Mesodermal cell (in vitro differentiated cells): ENCODE data around the gene CHRNA9.
"Not testable (repeated sequence)": the region's sequence is repeated elsewhere in the genome, so short reads cannot be mapped to it uniquely, and the experiment has no call there.

Experiments
- H3K27ac ChIP-seq: 2 replicates; pipeline ENCODE4 v1.7.0; 2013; ENCODE audit warnings: mild to moderate bottlenecking, low read depth, low read length, moderate library complexity; ENCODE audit not compliant: severe bottlenecking
- H3K36me3 ChIP-seq: 2 replicates; pipeline ENCODE4 v1.7.1; 2013; ENCODE audit warnings: mild to moderate bottlenecking, low read length, moderate library complexity; ENCODE audit not compliant: control insufficient read depth, insufficient read depth
- H3K4me1 ChIP-seq: one replicate; pipeline ENCODE4 v1.7.1; 2013; ENCODE audit warnings: mild to moderate bottlenecking, low read length; ENCODE audit not compliant: insufficient read depth, control insufficient read depth, poor library complexity, severe bottlenecking
- H3K4me3 ChIP-seq: 2 replicates; pipeline ENCODE4 v1.7.0; 2013; ENCODE audit warnings: low read length, control low read depth, mild to moderate bottlenecking; ENCODE audit not compliant: insufficient read depth, poor library complexity, severe bottlenecking; ENCODE audit errors: extremely low read depth
- H3K9me3 ChIP-seq: 2 replicates; pipeline ENCODE4 v1.7.1; 2013; ENCODE audit warnings: mild to moderate bottlenecking, low read length, moderate library complexity; ENCODE audit not compliant: control insufficient read depth
- WGBS, 2 experiments: methylation state at CpG; one replicate each; pipeline ENCODE4 v1.1.5; 2013; ENCODE audit warnings: missing lambda C conversion rate in 2 of 2; ENCODE audit not compliant: insufficient coverage in 2 of 2; 5-methylcytosine and 5-hydroxymethylcytosine counted together

The CHRNA9 gene

DNA sequence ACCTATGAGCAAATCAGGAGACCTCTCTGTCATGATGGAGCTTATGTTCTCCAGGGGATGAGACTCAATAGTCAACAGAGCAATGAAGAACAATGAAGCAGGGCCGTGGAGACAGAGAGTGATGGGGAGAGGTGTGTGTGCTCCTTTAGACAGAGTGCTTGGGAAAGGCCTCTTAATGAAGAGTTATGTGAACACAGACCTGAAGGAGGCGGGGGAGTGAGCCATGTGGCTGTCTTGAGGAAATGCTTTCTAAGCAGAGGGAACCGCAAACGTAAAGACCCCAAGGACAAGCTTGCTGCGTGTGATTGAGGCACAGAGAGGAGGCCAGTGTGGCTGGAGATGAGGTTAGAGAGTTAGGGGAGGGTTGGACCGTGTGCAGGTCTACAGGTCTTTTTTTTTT lies 53.1 kb downstream of the CHRNA9 start:
- WGBS, 2 experiments, result 52 to 76% methylated on average over 4 to 5 of the region's 6 CpGs
- no peak overlapping the region for H3K4me3 ChIP-seq
- no peaks in the 10 kb centered on the region for H3K36me3 ChIP-seq
- no peaks in the 10 kb centered on the region for H3K9me3 ChIP-seq
- no peak overlapping the region for H3K27ac ChIP-seq
- H3K4me1 ChIP-seq, result no peaks in the 10 kb centered on the region

DNA sequence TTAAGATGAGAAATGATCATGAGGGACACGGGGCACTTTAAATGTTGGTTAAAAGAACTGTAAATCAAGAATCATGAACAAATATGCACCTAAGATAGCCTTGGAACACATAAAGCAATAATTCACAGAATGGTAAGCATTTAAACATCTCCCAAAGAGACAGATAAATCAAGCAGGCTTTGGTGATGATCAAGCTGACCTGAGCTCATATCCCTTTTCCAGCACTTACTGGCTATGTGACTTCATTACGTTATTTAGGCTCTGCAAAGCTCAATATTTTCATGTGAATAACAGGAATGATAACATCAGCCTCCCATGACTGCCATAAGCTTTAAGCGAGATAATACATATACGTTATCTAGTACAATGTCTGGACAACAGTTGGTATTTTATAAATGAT lies 54.9 kb downstream of the CHRNA9 start:
- Histone ChIP-seq H3K4me3 (no peak overlapping the region), H3K4me1 (no peaks in the 10 kb centered on the region), H3K9me3 (no peaks in the 10 kb centered on the region), H3K36me3 (no peaks in the 10 kb centered on the region), H3K27ac (no peak overlapping the region)
- WGBS, 2 experiments, result 73% methylated on average over 1 of the region's 4 CpGs; no CpG with 5 or more reads in 1 of the 2 experiments

DNA sequence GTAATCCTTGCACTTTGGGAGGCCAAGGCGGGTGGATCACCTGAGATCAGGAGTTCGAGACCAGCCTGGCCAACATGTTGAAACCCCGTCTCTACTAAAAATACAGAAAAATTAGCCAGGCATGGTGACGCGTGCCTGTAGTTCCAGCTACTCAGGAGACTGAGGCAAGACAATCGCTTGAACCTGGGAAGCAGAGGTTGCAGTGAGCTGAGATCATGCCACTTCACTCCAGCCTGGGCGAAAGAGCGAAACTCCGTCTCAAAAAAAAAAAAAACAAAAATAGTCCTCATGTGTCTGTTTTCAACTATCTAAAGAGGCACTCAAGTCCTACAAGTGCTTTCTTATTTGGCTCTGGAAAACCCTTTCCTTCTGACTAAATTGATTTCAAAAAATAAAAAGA lies 57.1 kb downstream of the CHRNA9 start:
- WGBS, 2 experiments, result 96 to 100% methylated on average over 7 to 9 of the region's 9 CpGs
- H3K9me3 ChIP-seq, result not testable (repeated sequence)

DNA sequence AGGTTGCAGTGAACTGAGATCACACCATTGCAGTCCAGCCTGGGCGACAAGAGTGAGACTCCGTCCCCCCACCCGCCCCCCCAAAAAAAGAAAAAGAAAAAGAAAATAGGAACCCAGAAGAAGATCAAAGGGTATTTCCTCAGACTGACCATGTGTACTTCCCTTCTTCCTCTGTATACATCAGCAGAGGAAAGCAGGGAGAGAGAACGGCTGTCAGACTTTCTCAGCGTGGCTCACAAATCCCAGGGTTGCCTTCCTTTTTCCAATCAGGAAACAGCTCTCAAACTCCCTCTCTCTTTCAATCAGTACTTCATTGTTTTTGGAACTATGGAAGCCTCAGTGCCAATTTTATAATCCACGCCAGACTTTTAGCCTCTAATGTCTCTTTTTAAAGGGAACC lies 59.1 kb downstream of the CHRNA9 start:
- Histone ChIP-seq H3K36me3 (no peaks in the 10 kb centered on the region), H3K9me3 (no peaks in the 10 kb centered on the region), H3K4me3 (no peak overlapping the region), H3K27ac (no peak overlapping the region), H3K4me1 (no peaks in the 10 kb centered on the region)
- WGBS, 2 experiments, result 83 to 92% methylated on average over 2 to 3 of the region's 6 CpGs

More for the DNA sequence above, 57.1 kb downstream of the CHRNA9 start:
- not testable (repeated sequence) for H3K27ac ChIP-seq, H3K4me3 ChIP-seq, H3K4me1 ChIP-seq, H3K36me3 ChIP-seq

DNA sequence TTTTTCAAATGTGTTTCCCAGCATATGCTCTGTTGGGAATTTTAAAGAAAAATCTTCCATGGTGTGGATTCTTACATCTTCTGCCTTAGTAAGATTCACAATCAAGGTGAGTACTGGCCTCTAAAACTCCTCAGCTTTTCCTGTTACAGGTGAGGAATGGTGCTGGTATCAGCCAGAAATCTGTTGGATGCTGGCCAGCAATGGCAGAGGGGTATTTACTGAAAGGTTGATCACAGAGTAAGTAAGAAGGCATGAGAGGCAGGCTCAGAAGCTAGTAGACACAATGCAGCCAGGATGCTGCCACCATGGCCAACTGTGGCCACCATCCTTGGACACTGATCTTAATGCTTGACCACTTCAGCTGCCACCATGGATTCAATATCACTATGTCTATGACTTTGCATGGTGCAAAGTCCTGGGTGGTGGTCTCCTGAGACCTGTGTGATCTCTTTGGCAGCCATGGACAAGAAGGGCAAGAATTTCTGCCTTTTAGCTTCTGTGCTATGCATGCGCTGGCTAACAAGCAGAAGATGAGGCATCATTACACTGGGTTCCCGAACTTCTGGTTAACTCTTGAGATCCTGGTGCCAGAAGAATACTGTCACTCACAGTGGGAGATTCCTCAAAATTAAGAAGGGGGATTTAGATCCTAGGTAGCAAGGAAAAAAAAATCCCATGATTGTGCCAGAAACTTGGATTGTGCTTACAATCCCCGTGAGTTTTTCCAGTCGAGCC lies 60.2 kb downstream of the CHRNA9 start:
- H3K36me3 ChIP-seq, result no peaks in the 10 kb centered on the region
- H3K9me3 ChIP-seq, result no peaks in the 10 kb centered on the region
- no peak overlapping the region for H3K27ac ChIP-seq
- no peak overlapping the region for H3K4me3 ChIP-seq
- 85 to 95% methylated on average over 4 of the region's 4 CpGs for WGBS, 2 experiments
- no peaks in the 10 kb centered on the region for H3K4me1 ChIP-seq

DNA sequence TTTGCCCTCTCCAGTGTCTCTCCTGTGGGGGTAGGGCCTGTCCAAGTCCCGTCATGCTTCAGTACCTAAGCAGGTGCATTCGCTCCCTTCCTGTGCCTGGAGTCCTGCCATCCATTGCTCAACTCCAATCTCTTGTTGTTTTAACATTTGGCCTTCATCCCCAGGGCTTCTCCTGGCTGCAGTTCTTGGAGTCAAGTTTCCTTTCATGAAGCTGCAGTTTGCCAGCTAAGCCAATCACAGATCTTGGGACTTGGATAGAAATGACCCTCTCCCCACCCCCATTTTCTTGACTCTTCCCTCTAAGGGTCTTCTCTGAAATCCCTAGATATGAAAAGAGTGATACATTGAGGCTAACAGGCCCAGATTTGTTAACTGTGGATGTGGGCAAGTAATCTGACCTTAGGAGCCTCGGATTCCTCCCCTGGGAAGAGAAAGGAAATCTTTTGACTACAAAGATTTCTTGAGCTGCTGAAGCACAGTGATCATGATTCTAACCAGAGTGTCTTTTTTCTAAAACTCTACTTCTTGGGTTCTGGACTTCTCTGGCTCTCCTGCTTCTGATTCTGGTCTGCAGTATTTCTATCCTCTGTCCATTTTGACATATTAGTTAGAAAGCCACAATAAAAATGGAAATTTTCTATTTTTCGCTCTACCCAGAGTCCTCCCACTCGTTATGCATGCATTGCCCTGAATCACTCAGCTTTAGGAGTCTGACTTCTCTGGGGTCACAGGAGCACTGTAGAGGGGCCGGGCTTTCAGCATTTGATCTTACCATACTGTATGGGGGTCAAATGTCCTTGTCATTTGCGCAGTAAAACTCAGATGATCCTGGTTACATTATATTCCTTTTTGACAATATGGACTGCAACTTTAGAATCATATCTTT lies 61.0 kb downstream of the CHRNA9 start:
- no peaks in the 10 kb centered on the region for H3K36me3 ChIP-seq
- no peaks in the 10 kb centered on the region for H3K4me1 ChIP-seq
- WGBS, 2 experiments, result 78 to 84% methylated on average over 5 of the region's 7 CpGs
- no peaks in the 10 kb centered on the region for H3K9me3 ChIP-seq
- no peak overlapping the region for H3K4me3 ChIP-seq
- no peak overlapping the region for H3K27ac ChIP-seq

DNA sequence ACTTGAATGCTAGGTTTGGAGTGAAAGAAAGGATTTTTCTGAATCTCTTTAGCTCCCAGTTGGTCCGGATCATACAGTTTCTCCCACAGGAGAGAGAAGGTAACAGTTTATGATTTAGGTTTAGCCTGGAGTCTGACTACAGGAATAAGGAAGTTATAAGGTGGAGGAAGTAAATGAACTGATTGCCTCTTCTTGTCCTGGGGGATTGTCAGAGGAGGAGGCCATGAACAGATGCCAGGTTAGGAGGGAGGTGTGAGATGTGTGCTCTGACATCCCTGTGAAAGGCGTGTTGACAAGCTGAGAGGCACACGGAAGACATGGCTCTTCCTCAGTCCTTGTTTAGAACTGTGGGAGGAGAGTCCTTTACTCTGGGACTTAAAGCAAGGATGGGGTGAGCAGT lies 64.4 kb downstream of the CHRNA9 start:
- Histone ChIP-seq H3K9me3 (no peaks in the 10 kb centered on the region), H3K27ac (no peak overlapping the region), H3K36me3 (no peaks in the 10 kb centered on the region), H3K4me3 (no peak overlapping the region), H3K4me1 (no peaks in the 10 kb centered on the region)
- WGBS, 2 experiments, result 94 to 98% methylated on average over 3 of the region's 3 CpGs

DNA sequence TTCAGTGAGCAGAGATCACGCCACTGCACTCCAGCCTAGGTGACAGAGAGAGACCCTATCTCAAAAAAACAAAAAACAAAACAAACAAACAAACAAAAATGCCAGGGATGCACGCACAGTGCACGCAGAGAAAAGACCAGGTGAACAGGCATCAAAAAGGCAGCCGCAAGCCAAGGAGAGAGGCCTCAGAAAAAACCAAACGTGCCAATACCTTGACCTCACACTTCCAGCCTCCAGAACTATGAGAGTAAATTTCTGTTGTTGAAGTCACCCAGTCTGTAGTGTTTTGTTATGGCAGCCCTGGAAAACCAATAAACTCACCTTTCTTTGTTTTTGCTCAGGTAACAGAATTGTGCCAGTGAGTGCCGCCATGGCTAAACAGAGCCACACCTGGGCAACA lies 66.0 kb downstream of the CHRNA9 start:
- no peak overlapping the region for H3K27ac ChIP-seq
- 79 to 93% methylated on average over 3 to 4 of the region's 6 CpGs for WGBS, 2 experiments
- H3K4me3 ChIP-seq, result no peak overlapping the region
- H3K9me3 ChIP-seq, result peaks cover under 1% of the 10 kb centered on the region
- H3K36me3 ChIP-seq, result no peaks in the 10 kb centered on the region
- H3K4me1 ChIP-seq, result no peaks in the 10 kb centered on the region

DNA sequence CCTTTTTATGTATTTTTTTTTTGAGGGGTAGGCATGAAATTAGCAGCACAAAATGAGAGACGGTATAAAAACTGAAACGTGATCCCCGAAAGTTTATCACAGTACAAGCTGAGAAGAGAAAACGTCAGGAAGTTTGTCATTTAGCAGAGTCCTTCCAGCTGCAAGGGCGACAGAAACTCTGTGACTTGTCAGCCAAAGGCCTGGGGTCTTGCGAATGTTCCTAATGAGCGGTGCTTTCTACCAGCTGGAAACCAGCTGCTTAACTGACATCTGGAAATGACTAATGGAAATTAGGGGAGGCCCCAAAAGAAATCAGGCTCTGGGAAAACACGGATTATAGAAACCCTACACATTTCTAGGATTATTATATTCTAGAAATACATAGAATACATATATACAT lies 66.5 kb downstream of the CHRNA9 start:
- Histone ChIP-seq H3K9me3 (peaks cover 6% of the 10 kb centered on the region), H3K27ac (no peak overlapping the region), H3K36me3 (no peaks in the 10 kb centered on the region), H3K4me3 (no peak overlapping the region), H3K4me1 (no peaks in the 10 kb centered on the region)
- WGBS, 2 experiments, result 84 to 93% methylated on average over 7 of the region's 8 CpGs

DNA sequence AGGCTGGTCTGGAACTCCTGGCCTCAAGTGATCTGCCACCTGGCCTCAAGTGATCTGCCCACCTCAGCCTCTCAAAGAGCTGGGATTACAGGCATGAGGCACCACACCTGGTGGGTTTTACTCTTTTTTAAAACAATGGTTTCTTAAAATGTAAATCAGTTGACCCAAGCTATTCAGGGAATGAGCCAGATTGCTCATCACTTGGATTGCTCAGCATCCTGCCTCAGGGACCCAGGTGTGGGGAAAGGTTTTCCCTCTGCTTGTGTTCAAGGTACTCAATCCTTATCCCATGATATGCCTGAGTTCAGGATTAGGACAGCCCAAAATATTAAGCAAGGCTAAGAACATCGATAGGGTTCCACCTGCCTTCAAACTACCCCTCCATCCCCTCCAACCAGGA lies 67.4 kb downstream of the CHRNA9 start:
- no peaks in the 10 kb centered on the region for H3K4me1 ChIP-seq
- WGBS, 2 experiments, result no CpG with 5 or more reads among the region's 1 CpG
- H3K4me3 ChIP-seq, result no peak overlapping the region
- H3K9me3 ChIP-seq, result peaks cover 12% of the 10 kb centered on the region
- no peaks in the 10 kb centered on the region for H3K36me3 ChIP-seq
- no peak overlapping the region for H3K27ac ChIP-seq

DNA sequence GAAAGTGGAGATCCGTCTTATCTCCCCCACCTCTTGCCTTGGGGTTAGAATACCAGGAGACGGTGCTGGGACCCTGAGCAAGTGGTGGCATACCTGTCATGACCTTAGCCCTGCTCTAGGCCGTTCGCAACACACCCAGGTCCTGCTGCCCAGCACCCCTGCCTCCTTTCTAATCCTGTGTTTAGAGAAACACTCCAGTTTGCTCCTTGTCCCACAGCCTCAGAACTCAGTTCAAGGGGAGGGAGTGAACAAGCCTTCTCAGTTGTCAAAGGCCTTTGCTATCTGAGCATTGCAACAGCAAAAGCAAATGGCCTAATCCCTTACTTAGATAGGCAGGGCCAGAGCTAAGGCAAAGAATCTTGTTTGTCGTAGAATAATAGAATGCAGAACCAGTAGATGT lies 67.9 kb downstream of the CHRNA9 start:
- WGBS, 2 experiments, result 87 to 89% methylated on average over 5 of the region's 5 CpGs
- peaks cover 16% of the 10 kb centered on the region for H3K9me3 ChIP-seq
- no peaks in the 10 kb centered on the region for H3K4me1 ChIP-seq
- no peak overlapping the region for H3K4me3 ChIP-seq
- H3K27ac ChIP-seq, result no peak overlapping the region
- no peaks in the 10 kb centered on the region for H3K36me3 ChIP-seq
